KG1 (cell line): ENCODE data around the gene U2AF2.

Source experiments
- DNase-seq: peaks from one replicate; lab custom pipeline; 2025; lab: John Stamatoyannopoulos, UW

Gene U2AF2

GRCh38 chr19:55656988-55657747 lies 2.3 kb downstream of the U2AF2 start:
- DNase-seq = no peak

DNA sequence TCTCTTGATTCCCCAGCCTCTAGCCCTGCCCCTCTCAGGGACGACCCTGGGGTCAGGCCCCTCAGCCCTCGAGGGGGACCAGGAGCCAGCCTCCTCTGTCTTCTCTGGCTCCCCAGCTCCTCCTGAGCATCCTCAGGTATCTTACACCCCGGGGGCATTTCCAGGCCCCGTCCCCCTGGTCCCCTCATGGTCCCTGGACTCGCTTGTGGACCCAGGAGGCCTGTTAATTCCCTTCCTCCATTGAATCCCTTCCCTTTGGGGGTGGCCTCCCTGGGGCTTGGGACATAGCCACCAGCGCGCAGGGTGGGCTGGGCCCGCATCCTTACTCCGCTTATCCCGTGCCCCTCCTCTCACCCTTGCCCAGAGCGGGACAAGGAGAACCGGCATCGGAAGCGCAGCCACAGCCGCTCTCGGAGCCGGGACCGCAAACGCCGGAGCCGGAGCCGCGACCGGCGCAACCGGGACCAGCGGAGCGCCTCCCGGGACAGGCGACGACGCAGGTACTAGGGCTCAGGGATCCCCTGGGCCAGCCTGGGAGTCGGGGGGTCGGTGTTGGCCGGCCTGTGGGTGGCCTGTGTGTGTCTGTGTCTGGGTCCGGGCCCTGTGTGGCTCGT lies 4.1 kb downstream of the U2AF2 start:
- no peak for DNase-seq

GRCh38 chr19:55659822-55660221 lies 5.0 kb downstream of the U2AF2 start:
- no peak for DNase-seq

GRCh38 chr19:55660404-55660803 lies 5.6 kb downstream of the U2AF2 start:
- no peak for DNase-seq

DNA sequence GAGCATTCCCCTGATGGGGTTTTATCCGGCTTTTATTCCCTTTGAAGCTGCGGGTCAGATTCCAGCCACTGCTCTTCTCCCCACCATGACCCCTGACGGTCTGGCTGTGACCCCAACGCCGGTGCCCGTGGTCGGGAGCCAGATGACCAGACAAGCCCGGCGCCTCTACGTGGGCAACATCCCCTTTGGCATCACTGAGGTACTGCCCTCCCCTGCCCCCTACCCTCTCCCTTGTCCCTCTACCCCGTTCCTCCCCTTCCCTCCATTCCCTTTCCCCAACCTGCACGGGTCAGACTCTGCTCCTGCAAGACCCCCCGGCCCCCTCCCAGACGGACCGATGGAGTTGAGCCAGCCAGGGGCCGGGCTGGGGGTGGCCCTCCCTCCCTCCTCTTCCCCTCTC lies 6.2 kb downstream of the U2AF2 start:
- DNase-seq = no peak

GRCh38 chr19:55661826-55662225 lies 7.0 kb downstream of the U2AF2 start:
- no peak for DNase-seq

DNA sequence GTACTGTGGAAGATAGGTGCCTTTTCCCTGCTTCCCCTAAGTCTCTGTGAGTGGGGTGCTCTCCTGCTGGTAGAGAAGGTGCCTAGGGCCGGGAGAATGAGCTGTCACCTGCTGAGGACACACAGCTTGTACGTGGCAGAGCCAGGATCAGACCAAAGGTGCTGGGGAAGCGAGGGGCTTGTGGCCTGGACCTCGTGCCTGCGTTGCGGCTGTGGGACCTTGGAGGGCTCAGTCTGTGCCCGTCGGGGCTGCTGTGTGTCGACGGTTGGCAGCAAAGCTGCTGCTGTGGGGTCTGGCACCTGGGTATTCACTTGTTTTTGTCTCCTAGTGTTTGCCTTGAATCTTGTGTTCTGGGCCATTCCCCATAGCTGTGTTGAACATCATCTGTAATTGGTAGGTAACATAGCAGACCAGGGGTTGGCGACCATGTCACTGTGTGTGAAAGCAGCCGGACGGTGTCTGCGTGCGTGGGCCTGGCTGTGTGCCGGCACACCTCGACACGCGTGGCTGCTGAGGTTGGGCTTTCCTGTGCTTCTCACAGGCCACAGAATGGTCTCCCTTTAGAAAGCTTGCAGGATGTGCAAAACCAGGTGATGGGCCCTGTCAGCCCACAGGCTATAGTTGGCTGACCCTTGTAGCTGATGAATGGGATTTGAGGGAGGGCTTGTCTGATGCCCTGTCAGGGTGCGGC lies 9.2 kb downstream of the U2AF2 start:
- DNase-seq = no peak

DNA sequence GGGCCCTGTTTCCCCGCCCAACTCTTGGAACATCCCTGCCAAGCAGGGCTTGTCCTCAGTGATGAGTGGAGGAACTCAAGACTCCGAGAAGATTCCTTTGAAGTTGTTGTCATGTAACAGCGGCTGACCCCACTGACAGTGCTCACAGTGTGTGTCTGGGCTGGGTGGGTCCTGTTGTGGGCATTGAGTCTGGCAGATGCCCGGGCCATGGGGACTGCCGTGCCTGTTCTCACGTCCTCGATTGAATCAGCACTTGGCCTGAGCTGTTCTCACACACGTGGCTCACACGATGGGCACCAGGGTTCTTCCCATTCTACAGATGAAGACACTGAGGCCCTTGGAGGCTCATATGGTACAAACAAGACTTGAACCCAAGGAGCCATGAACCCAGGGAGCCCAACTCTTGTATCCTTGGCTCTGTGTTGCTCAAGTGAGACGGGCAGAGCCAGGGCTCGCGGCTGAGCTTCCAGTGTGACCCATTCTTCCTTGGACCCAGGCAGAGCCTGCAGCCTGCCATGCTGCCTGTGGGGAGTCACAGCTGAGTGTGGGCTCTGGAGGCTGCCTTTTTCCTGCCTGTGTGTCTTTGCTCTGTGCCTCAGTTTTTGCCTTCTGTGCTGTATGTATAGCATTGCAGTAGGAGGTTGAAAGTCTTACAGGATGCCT lies 11.6 kb downstream of the U2AF2 start:
- no peak for DNase-seq

DNA sequence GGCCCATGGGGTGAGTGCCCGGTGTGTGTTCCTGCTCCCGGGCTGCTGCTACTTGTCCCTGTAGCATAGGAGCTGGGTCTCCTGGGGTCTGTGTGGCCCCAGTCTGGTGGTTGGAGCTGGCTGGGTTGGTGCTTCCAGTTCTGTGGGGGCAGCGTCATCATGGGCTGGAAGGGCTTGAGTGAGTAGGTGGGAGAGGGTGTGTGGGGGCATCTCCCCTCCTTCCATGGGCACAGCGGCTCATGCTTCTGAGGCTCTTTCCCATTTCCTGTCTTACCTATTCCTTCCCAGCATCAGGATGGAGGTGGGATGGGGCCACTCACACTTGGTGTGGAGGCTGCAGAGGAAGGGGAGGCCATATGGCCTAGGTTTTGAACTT lies 12.2 kb downstream of the U2AF2 start:
- DNase-seq = no peak

DNA sequence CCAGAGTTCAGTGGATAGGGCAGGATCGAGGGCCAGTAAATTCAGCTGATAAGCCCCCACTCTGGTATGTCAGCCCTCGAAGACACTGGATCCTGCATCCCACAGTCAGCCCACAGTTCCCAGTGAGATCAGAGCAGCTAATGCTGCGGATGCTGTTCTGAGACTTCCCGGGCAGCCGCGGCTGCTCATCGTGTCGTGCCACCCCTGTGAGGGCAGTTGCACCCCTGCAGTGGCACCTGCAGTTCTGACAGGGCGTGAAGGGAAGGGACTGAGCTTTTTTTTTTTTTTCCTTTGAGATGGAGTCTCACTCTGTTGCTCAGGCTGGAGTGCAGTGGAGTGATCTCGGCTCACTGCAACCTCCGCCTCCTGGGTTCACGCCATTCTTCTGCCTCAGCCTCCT lies 12.7 kb downstream of the U2AF2 start:
- no peak for DNase-seq

GRCh38 chr19:55667958-55668357 lies 13.1 kb downstream of the U2AF2 start:
- DNase-seq = no peak

DNA sequence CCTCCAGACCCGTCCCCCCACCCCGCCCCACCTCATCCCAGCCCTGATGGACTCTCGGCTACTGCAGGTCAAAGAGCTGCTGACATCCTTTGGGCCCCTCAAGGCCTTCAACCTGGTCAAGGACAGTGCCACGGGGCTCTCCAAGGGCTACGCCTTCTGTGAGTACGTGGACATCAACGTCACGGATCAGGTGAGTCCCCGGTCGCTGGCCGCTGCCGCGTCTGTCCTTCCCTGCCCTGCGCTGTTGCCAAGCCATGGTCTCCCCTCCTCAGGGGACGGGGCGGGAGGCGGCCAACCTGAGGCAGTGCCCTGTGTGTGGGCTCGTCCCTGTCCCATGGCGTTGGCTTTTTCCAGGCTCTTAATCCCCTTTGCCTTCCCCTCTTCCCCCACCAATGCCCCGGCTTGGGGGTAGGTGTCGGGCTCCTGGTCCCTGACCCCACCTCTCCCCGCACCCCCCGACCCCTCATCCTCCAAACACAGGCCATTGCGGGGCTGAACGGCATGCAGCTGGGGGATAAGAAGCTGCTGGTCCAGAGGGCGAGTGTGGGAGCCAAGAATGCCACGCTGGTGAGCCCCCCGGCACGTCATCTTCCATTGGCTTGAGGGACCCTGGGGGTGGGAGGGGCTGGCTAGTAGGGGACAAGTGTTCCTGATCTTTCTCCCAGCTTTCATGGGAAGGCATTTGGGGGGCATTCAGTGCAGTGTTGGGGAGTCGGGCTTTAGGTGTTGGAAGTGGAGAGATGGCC lies 13.9 kb downstream of the U2AF2 start:
- no peak for DNase-seq

- no peak for DNase-seq
Measured at GRCh38 chr19:55669418-55670279, 14.8 kb downstream of the U2AF2 start.

- DNase-seq = no peak
Measured at GRCh38 chr19:55670280-55671053, 15.6 kb downstream of the U2AF2 start.

GRCh38 chr19:55671054-55671378 lies 16.2 kb downstream of the U2AF2 start:
- no peak for DNase-seq

- no peak for DNase-seq
Measured at GRCh38 chr19:55672418-55672817, 17.6 kb downstream of the U2AF2 start.

DNA sequence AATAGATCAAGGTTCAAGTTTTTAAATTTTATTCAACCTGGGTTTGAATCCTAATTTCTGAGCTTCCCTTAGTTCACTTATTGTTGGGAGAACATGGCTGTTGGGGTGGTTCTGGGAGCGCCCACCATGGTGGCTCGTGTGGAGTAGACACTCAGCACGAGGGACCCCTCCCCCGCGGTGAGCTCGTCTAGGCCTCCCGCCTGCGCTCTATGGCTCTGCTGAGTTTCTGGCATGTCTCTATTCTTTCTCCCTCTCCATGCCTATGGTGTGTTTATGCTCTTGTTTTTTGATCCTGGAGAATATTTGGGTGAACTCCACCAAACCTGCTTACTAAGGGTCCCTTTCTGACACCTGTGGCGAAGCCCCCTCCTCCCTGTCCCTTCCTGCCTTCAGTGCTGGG lies 18.6 kb downstream of the U2AF2 start:
- DNase-seq = no peak

GRCh38 chr19:55673889-55674288 lies 19.1 kb downstream of the U2AF2 start:
- no peak for DNase-seq

- DNase-seq = no peak
Measured at GRCh38 chr19:55674459-55674840, 19.6 kb downstream of the U2AF2 start.

DNA sequence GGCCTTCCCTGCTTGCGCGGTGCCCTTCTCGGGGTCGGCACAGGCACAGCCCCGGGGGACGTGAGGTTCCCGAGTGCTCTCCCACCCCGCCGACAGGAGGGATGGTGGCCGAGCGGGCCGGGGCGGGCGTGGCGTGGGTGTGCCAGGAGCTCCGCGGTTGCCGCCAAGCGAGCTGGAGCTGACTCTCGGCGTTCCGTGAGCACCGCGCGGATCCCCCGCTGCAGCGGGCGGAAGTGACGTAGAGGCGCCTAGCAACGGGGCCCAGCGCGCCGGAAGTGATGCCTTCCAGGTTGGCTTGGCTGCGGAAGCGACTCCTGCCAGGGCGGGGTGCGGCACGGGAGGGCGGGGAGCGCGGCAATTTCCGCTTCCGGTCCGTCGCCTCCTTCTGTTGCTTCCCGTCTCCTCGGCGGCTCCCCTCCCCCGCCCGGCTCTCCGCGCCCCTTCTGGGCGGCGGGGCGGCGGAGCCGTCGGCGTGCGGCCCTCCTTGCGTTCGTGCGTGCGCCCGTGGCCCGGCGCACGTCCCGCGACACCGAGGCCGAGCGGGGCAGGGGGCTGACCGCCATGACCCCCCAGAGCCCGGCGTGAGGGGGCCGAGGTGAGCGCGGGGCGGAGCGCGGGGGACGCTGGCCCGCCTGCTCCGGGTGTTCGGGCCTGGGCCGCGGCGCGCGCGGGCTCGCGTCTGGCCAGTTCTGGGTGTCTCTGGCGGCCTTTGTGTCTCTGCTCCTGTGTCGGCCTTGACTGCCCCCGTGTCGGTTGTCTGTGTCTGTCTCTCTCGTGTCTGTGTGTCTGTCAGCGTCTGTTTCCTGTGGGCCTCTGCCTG lies 20.2 kb downstream of the U2AF2 start, which contains the start of gene EPN1:
EPN1 (plus strand) TSS at position 386 of the 820 bp plus-strand sequence. CDS start 3,402 bp downstream, outside the sequence.
- peak; percentile 92 for DNase-seq
